GM23338 (cell line): ENCODE data around the gene SH3PXD2B. TPM values are rescaled to one million over a fixed set of nuclear protein-coding genes. Genes with fewer than 3 reads are reported as not detected.

Experiments used
- ATAC-seq: fragments of 200-7000 bp; cut with Tn5 transposase; 3 replicates; pipeline ENCODE4 v1.9.1; 2020
- DNase-seq: peaks from one replicate; pipeline ENCODE4 v3.0.0-alpha.2; 2015; ENCODE audit warnings: low spot score
- H2AFZ ChIP-seq: fragments of 200-600 bp; sonication (generic); 2 replicates; pipeline ENCODE4 v1.8.0; 2016; ENCODE audit warnings: antibody characterized with exemption, mild to moderate bottlenecking, moderate library complexity
- H3F3A ChIP-seq: fragments of 200-600 bp; sonication (generic); replicated peaks from 2 replicates; pipeline ENCODE4 v1.8.0; 2017; ENCODE audit warnings: antibody characterized with exemption, mixed run types, low read depth
- H3K27ac ChIP-seq: fragments of 200-600 bp; sonication (generic); 2 replicates; pipeline ENCODE4 v1.6.1; 2016; ENCODE audit warnings: low read depth
- H3K27me3 ChIP-seq: fragments of 200-600 bp; sonication (generic); 2 replicates; pipeline ENCODE4 v1.8.0; 2016; ENCODE audit warnings: mild to moderate bottlenecking, mixed run types, moderate library complexity; ENCODE audit not compliant: insufficient read depth
- H3K36me3 ChIP-seq: fragments of 200-600 bp; sonication (generic); 2 replicates; pipeline ENCODE4 v1.8.0; 2016; ENCODE audit warnings: mild to moderate bottlenecking; ENCODE audit not compliant: insufficient read depth
- H3K4me1 ChIP-seq: fragments of 200-600 bp; sonication (generic); 2 replicates; pipeline ENCODE4 v1.8.0; 2016; ENCODE audit warnings: mild to moderate bottlenecking, moderate library complexity; ENCODE audit not compliant: insufficient read depth
- H3K4me2 ChIP-seq: fragments of 200-600 bp; sonication (generic); 2 replicates; pipeline ENCODE4 v1.7.1; 2017; ENCODE audit warnings: mixed run types
- H3K4me3 ChIP-seq: fragments of 200-600 bp; sonication (generic); 2 replicates; pipeline ENCODE4 v1.6.1; 2016; ENCODE audit warnings: mixed run types
- H3K79me2 ChIP-seq: fragments of 200-600 bp; sonication (generic); replicated peaks from 2 replicates; pipeline ENCODE4 v1.8.0; 2017; ENCODE audit warnings: mild to moderate bottlenecking; ENCODE audit not compliant: insufficient read depth
- H3K9me2 ChIP-seq: fragments of 200-600 bp; sonication (generic); 2 replicates; pipeline ENCODE4 v1.8.0; 2017; ENCODE audit not compliant: insufficient read depth
- H4K20me1 ChIP-seq: fragments of 200-600 bp; sonication (generic); replicated peaks from 2 replicates; pipeline ENCODE4 v1.8.0; 2017; ENCODE audit warnings: mild to moderate bottlenecking; ENCODE audit not compliant: insufficient read depth
- H3K27ac Mint-ChIP-seq: 2 replicates; pipeline ENCODE4 v1.8.0; 2020; ENCODE audit warnings: inconsistent platforms, mild to moderate bottlenecking, moderate library complexity, mixed read lengths
- H3K27me3 Mint-ChIP-seq: 3 replicates; pipeline ENCODE4 v1.8.0; 2022; ENCODE audit warnings: low read depth, mild to moderate bottlenecking, moderate library complexity, mixed read lengths, inconsistent platforms; ENCODE audit not compliant: insufficient read depth, poor library complexity
- H3K36me3 Mint-ChIP-seq: 3 replicates; pipeline ENCODE4 v1.8.0; 2021; ENCODE audit warnings: low read depth, mild to moderate bottlenecking, inconsistent platforms, moderate library complexity, mixed read lengths
- H3K4me1 Mint-ChIP-seq: 3 replicates; pipeline ENCODE4 v1.8.0; 2020; ENCODE audit warnings: mild to moderate bottlenecking, inconsistent platforms, mixed read lengths
- H3K4me3 Mint-ChIP-seq: 3 replicates; pipeline ENCODE4 v1.8.0; 2021; ENCODE audit warnings: moderate library complexity, mild to moderate bottlenecking, inconsistent platforms, mixed read lengths
- H3K9me3 Mint-ChIP-seq: 3 replicates; pipeline ENCODE4 v1.8.0; 2020; ENCODE audit warnings: moderate library complexity, mild to moderate bottlenecking, inconsistent platforms, mixed read lengths
- CTCF ChIP-seq, 2 experiments: fragments of 200-600 bp in 1 of 2; sonication (generic) in 1 of 2; conservative IDR thresholded peaks; 2 replicates each; pipeline versions ENCODE4 v1.5.1 to v1.6.1; 2016 to 2017; ENCODE audit warnings: antibody characterized with exemption in 2 of 2, low read depth in 2 of 2, mild to moderate bottlenecking in 2 of 2, moderate library complexity in 1 of 2
- ETS1 ChIP-seq: IDR thresholded peaks from 2 replicates; pipeline ENCODE4 v1.6.1; 2016; ENCODE audit warnings: antibody characterized with exemption
- EZH2 ChIP-seq: fragments of 200-600 bp; sonication (generic); IDR thresholded peaks from one replicate; pipeline ENCODE4 v1.8.0; 2017; ENCODE audit warnings: antibody characterized with exemption, mild to moderate bottlenecking, low read depth; ENCODE audit not compliant: unreplicated experiment
- EZH2phosphoT487 ChIP-seq: fragments of 200-600 bp; sonication (generic); IDR thresholded peaks from one replicate; pipeline ENCODE4 v1.8.1; 2018; ENCODE audit warnings: antibody characterized with exemption; ENCODE audit not compliant: unreplicated experiment
- JUNB ChIP-seq: IDR thresholded peaks from one replicate; pipeline ENCODE4 v1.6.1; 2016; ENCODE audit warnings: antibody characterized with exemption; ENCODE audit not compliant: unreplicated experiment
- REST ChIP-seq: IDR thresholded peaks from one replicate; pipeline ENCODE4 v1.6.1; 2018; ENCODE audit warnings: antibody characterized with exemption; ENCODE audit not compliant: unreplicated experiment
- STAT1 ChIP-seq: IDR thresholded peaks from one replicate; pipeline ENCODE4 v1.6.1; 2016; ENCODE audit warnings: antibody characterized with exemption; ENCODE audit not compliant: unreplicated experiment
- ZNF331 ChIP-seq: fragments of 250-450 bp; sonication (Bioruptor Pico); IDR thresholded peaks from 2 replicates; pipeline ENCODE4 v1.5.0; 2020; ENCODE audit warnings: low read depth, mild to moderate bottlenecking, moderate library complexity
- ZNF462 ChIP-seq: fragments of 250-450 bp; sonication (Bioruptor Pico); IDR thresholded peaks from 2 replicates; pipeline ENCODE4 v1.5.0; 2020; ENCODE audit warnings: mild to moderate bottlenecking, moderate library complexity
- polyA plus RNA-seq: library from polyadenylated mRNA; unstranded; fragments of >200 nt; fragmentation: Nextera tagmentation; extraction: Ambion mirVana; gene quantifications from 2 replicates; pipeline ENCODE4 v1.2.1, GENCODE V29; 2016
- total RNA-seq: library from RNA; depleted of rRNA; stranded (reverse); fragments of >200 nt; shearing (Covaris generic); gene quantifications from 2 replicates; pipeline ENCODE4 v1.2.3, GENCODE V29; 2014

Gene SH3PXD2B
- total and polyA plus RNA-seq, 2 experiments from 2014 or later, result 40.2 to 52.5 TPM

- no peak for ATAC-seq
- Histone ChIP-seq H3K27me3 (no peaks in the 10 kb centered on the region), H3K36me3 (no peaks in the 10 kb centered on the region), H3K4me3 (no peak overlapping the region), H4K20me1 (no peaks in the 10 kb centered on the region), H2AFZ (no peak overlapping the region), H3K4me1 (no peaks in the 10 kb centered on the region), H3K27ac (no peak overlapping the region), H3K79me2 (no peaks in the 10 kb centered on the region), H3F3A (no peaks in the 10 kb centered on the region), H3K9me2 (no peaks in the 10 kb centered on the region), H3K4me2 (no peak overlapping the region)
- TF ChIP-seq CTCF (conservative IDR thresholded peaks at IDR 0.05; ENCODE audit: low read depth in 2 of 2), result no peak
- TF ChIP-seq EZH2, result no peak
- TF ChIP-seq STAT1, result no peak
- no peak for TF ChIP-seq ZNF331 (CRISPR knock-in tag)
- no peak for TF ChIP-seq JUNB
- TF ChIP-seq ZNF462 (CRISPR knock-in tag), result no peak
- TF ChIP-seq ETS1, result no peak
- TF ChIP-seq REST, result no peak
- no peak for TF ChIP-seq EZH2phosphoT487
- Mint-ChIP-seq H3K27me3 (peaks cover 10% of the 10 kb centered on the region), H3K4me1 (no peaks in the 10 kb centered on the region), H3K9me3 (no peaks in the 10 kb centered on the region), H3K27ac (no peak overlapping the region), H3K4me3 (no peak overlapping the region), H3K36me3 (no peaks in the 10 kb centered on the region)
- DNase-seq, result no peak
Measured at GRCh38 chr5:172493906-172494305, 39.6 kb upstream of the SH3PXD2B start.
